Stimulated activated CD4-positive, alpha-beta T cell treated with anti-CD3 and anti-CD28 coated beads, Interleukin-12 subunit alpha, Interleukin-12 subunit beta, amount 100 ng/mL, for 4 hours (primary cell): ENCODE data around the gene RAD51B.
"Not testable (repeated sequence)": the region's sequence is repeated elsewhere in the genome, so short reads cannot be mapped to it uniquely, and the experiment has no call there.

Source experiments
- DNase-seq: peaks from one replicate; pipeline ENCODE4 v3.0.0-alpha.2; 2020

Gene RAD51B

DNA sequence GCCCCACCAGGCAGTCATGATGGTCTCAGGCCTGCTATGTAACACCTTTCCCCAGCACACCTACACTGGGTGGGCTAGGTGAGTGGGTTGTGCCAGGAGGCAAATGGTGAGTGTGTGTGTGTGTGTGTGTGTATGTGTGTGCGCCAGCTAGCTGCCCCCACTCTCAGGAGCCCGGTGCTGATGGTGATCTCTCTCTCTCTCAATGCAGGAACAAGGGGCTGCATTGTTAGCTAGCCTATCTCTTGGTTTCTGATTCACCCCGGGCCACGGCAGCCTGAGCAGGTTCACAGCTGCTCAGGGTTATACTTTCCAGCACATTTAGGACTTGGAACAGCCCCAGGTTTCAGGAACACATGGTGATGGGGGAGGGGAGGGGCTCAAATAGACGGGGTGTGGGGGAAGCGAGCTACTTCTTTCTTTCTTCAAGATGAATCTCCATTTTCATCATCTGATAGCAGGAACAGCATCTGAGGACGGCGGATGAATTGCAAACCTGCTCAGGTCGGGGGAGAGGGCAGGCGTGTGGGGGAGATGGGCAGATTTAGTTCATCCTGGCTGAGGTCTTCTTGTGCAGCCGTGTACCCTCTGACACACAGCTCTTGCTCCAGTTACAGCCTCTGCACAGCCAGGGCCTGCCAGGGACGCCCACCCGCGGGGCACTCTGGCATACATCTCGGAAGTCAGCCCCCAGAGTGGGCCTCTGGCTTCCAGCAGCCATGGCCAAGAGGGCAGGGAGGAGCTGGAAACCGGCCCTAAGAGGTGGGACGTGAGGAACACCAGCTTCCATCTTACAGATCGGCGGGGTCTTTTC is 835.6 kb downstream of the RAD51B start:
- DNase-seq = no peak

GRCh38 chr14:68655911-68656316 is 836.3 kb downstream of the RAD51B start:
- DNase-seq = no peak

- no peak for DNase-seq
Observed at GRCh38 chr14:68656452-68656851, 836.9 kb downstream of the RAD51B start.

GRCh38 chr14:68657300-68658028 is 837.9 kb downstream of the RAD51B start:
- no peak for DNase-seq

- DNase-seq = no peak
Observed at GRCh38 chr14:68658029-68658509, 838.5 kb downstream of the RAD51B start.

DNA sequence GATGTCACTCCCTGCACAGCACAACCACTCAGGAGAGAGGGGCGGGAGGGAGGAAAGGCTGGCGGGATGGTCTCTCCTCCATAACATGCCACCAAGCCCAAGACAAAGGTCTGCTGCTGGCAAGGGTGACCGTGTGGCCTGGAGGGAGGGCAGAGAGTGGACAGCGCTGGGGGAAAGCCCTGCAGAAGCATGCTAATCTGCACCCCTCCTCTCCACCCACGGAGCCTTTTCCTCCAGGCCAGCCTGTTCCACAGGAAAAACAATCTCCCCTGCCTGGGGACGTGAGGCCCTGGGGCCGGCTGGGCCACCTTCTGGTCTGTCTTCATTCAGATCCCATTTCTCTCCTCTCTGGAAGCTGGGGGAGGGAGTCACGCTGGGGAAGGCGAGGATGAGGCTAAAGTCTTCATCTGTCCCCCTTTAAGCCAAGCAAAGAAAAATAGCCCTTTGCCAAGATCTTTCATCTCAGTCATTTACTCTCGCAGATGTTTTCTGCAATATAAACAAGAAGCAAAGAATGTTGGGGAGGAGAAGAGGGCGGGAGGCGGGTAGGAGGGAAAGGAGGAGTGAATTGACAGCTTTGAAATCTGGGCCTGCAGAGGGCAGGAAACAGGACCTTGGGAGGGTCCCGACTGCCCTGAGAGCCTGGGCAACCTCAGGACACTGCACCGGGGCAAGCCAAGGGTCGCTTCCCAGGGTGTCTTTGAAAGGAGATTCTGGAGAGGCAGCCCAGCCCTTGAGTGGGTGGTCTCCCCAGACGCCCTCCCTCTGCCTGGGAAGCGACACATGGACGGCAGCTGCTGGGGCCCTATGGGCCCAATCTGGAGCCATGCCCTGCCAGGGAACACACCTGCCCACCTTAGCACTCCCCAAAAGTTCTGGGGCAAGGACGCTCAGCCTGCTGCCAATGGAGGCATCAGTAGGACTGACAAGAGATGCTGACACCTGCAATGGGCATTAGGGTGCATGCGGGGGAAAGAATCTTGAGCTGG is 839.7 kb downstream of the RAD51B start:
- no peak for DNase-seq

DNA sequence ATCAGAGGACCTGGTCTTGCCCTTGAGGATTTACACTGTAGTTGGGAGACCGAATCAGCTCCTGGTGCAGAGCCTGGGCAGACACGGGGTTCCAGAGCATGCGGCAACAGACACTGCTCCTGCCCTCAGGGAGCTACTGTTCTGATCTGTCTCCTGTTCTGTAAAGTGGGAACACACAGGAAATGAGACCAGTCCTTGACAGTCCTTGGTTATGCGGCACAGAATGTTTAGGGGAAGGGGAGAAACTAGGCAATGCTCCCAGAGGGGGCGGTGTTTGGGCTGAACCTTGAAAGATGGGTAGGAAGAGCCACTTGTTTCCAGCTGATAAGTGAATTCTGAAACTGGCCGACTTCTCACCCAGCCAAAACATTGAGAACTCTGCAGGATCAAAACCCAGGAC is 840.9 kb downstream of the RAD51B start:
- no peak for DNase-seq

GRCh38 chr14:68661226-68662225 is 841.9 kb downstream of the RAD51B start:
- no peak for DNase-seq

GRCh38 chr14:68662392-68662791 is 842.8 kb downstream of the RAD51B start:
- no peak for DNase-seq

DNA sequence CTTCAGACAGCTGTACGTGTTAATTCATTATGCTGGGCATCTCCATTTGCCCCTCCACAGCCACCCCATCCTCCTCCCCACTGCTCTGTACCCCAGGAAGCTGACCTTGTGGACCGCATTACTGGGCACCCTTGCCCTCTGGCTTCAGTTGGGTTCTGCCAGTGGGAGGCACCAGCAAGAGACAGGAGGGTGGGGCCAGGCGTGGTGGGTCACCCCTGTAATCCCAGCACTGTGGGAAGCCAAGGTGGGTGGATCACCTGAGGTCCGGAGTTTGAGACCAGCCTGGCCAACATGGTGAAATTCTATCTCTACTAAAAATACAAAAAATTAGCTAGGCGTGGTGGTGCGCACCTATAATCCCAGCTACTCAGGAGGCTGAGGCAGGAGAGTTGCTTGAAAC is 843.2 kb downstream of the RAD51B start:
- DNase-seq = not testable (repeated sequence)

GRCh38 chr14:68663385-68664076 is 844.0 kb downstream of the RAD51B start:
- DNase-seq = peak; percentile 8

GRCh38 chr14:68664225-68664681 is 844.7 kb downstream of the RAD51B start:
- DNase-seq = no peak

DNA sequence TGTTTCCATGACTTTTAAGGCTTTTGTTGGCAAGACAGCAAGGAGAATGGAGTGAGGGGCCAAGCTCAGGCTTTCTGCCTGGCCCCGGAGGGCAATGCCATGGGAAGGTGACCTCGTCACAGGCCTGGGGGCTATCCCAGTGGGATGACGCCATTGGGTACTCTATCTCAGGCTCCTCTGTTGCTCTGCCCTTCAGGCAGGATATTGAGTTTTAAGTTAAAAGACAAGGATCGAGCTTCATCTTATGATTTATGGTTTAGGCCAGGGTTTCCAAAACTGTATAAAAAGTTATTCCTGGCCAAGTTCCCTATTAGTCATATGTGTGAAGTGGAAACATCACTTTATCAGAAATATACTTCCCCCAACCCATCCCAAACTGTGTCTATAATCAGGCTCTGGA is 845.6 kb downstream of the RAD51B start:
- no peak for DNase-seq

- no peak for DNase-seq
Observed at GRCh38 chr14:68665792-68666204, 846.2 kb downstream of the RAD51B start.

DNA sequence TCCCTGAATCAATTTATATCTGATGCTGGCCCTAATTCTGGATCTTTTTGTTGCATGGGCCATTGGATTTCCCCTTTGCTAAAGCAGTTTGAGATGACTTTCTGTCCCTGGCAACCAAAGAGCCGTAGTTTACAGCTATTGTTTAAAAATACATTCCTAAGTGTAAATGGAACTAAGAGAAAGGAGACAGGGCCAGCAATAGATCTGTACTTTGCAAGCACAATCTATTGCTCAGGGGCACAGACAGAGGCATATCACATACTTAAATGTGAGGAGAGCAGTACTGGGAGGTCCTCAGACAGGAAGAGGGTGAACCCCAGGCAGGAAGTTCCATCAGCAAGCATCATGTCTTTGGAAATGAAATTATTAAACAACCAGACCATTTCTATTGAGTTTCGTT is 846.7 kb downstream of the RAD51B start:
- DNase-seq = no peak

GRCh38 chr14:68666899-68667298 is 847.3 kb downstream of the RAD51B start:
- no peak for DNase-seq

DNA sequence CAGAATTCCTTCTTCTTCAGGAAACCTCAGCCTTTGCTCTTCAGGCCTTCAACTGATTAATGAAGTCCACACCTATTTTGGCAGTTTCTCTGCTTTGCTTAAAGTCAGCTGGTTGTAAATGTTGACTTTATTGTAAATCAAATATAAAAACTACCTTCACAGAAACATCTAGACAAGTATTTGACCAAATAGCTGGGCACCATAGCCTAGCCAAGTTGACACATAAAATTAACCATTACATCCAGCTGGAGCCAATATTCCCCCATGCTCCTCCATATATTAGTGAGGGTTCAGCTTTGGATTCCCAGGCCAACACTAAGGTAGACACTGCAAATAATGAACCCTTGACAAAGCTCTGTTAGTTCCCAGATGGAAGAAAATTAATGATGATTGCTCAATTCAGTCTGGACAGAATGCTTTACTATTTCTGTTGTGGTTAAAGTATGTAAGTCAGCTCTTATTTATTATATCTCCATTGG is 847.8 kb downstream of the RAD51B start:
- DNase-seq = no peak

DNA sequence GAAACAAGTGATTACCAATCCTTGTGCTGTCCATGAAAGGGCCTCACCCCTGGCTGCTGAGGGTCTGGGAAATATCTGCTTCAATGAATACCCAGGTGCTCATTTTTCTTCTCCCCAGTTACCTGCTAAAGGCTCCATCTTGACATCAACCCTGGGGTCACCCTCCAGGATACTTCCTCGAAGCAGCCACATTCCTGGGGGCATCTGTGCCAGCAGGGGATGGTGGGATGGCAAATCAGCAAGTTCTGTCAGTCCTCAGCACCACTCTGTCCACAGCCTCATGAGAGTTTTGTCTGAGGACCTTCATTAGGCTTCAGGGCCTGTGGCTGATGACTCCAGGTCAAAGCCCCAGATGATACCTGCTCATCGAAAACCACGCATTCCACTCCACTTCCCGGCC is 848.4 kb downstream of the RAD51B start:
- no peak for DNase-seq

GRCh38 chr14:68668531-68668930 is 849.0 kb downstream of the RAD51B start:
- DNase-seq = no peak

DNA sequence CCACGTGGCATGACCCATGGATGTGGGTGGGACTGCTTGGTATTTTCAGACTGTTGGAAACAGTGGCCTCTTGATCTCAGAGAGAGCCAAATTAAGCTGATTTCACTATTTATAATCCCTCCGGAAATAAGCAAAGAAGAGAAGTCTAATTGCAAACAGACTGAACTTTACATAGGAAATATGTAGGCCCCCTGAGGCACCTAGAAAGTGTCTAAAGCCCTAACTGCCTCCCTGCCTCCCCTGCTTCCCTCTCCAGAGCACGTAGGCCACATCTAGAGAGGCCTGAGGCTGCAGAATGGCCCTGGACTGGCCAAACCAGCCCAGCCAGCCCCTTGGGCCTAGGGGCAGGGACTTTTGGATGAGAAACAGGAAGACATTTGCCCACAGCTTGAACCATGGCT is 849.5 kb downstream of the RAD51B start:
- no peak for DNase-seq
